HG03469 (cell line): ENCODE data around the gene BCL3.
"Not testable (repeated sequence)": the region's sequence is repeated elsewhere in the genome, so short reads cannot be mapped to it uniquely, and the experiment has no call there.

ENCODE experiments used
- ATAC-seq: cut with Tn5 transposase; IDR thresholded peaks from one replicate; pipeline ENCODE4 v1.9.1; 2021; ENCODE audit warnings: mild to moderate bottlenecking, moderate library complexity, moderate number of reproducible peaks; ENCODE audit not compliant: unreplicated experiment

BCL3 gene

GRCh38 chr19:44720396-44720795, 28.1 kb upstream of the BCL3 start:
- not testable (repeated sequence) for ATAC-seq

GRCh38 chr19:44720945-44721344, 27.6 kb upstream of the BCL3 start:
- no peak for ATAC-seq

GRCh38 chr19:44721369-44721768, 27.1 kb upstream of the BCL3 start:
- ATAC-seq: not testable (repeated sequence)

- ATAC-seq: no peak
Measured at GRCh38 chr19:44722131-44723121, 26.1 kb upstream of the BCL3 start.

- no peak for ATAC-seq
Measured at GRCh38 chr19:44723299-44723951, 25.1 kb upstream of the BCL3 start.

- ATAC-seq: no peak
Measured at GRCh38 chr19:44723952-44724319, 24.6 kb upstream of the BCL3 start.

GRCh38 chr19:44725251-44725650, 23.3 kb upstream of the BCL3 start:
- ATAC-seq: no peak

GRCh38 chr19:44725684-44726083, 22.8 kb upstream of the BCL3 start:
- ATAC-seq: no peak

- ATAC-seq: no peak
Measured at GRCh38 chr19:44726465-44726864, 22.0 kb upstream of the BCL3 start.

GRCh38 chr19:44728178-44728577, 20.3 kb upstream of the BCL3 start:
- ATAC-seq: no peak

- ATAC-seq: no peak
Measured at GRCh38 chr19:44729516-44730033, 18.9 kb upstream of the BCL3 start.

- ATAC-seq: no peak
Measured at GRCh38 chr19:44731081-44731480, 17.4 kb upstream of the BCL3 start.

GRCh38 chr19:44731622-44732021, 16.9 kb upstream of the BCL3 start:
- ATAC-seq: no peak

- ATAC-seq: no peak
Measured at GRCh38 chr19:44732235-44733014, 16.1 kb upstream of the BCL3 start.

- no peak for ATAC-seq
Measured at GRCh38 chr19:44734357-44734756, 14.2 kb upstream of the BCL3 start.

GRCh38 chr19:44735011-44735410, 13.5 kb upstream of the BCL3 start:
- no peak for ATAC-seq

- no peak for ATAC-seq
Measured at GRCh38 chr19:44737238-44738071, 11.1 kb upstream of the BCL3 start.

GRCh38 chr19:44738136-44738535, 10.4 kb upstream of the BCL3 start:
- no peak for ATAC-seq

GRCh38 chr19:44738603-44739558, 9.6 kb upstream of the BCL3 start:
- ATAC-seq: no peak
